Parathyroid adenoma (tissue), 2 donors: ENCODE data around the gene SLC22A6.

Experiments
- H2AFZ ChIP-seq: fragments of 300-600 bp; sonication (generic); one replicate; pipeline ENCODE4 v1.7.0; 2017; ENCODE audit warnings: antibody characterized with exemption, mild to moderate bottlenecking
- H3K27ac ChIP-seq: fragments of 300-600 bp; sonication (generic); one replicate; pipeline ENCODE4 v1.7.0; 2017
- H3K27me3 ChIP-seq: fragments of 300-600 bp; sonication (generic); one replicate; pipeline ENCODE4 v1.7.0; 2017; ENCODE audit warnings: low read length; ENCODE audit not compliant: control insufficient read depth, insufficient read depth
- H3K36me3 ChIP-seq: fragments of 300-600 bp; sonication (generic); one replicate; pipeline ENCODE4 v1.7.0; 2017; ENCODE audit warnings: low read length; ENCODE audit not compliant: control insufficient read depth, insufficient read depth
- H3K4me1 ChIP-seq: fragments of 300-600 bp; sonication (generic); one replicate; pipeline ENCODE4 v1.7.0; 2017; ENCODE audit warnings: control low read depth
- H3K4me2 ChIP-seq: fragments of 300-600 bp; sonication (generic); one replicate; pipeline ENCODE4 v1.7.0; 2017; ENCODE audit warnings: low read length
- H3K4me3 ChIP-seq: fragments of 300-600 bp; sonication (generic); one replicate; pipeline ENCODE4 v1.7.0; 2017; ENCODE audit warnings: low read depth, low read length
- H3K79me2 ChIP-seq: fragments of 300-600 bp; sonication (generic); one replicate; pipeline ENCODE4 v1.7.0; 2017; ENCODE audit warnings: control low read depth
- H3K9ac ChIP-seq: fragments of 300-600 bp; sonication (generic); one replicate; pipeline ENCODE4 v1.7.0; 2017; ENCODE audit warnings: mild to moderate bottlenecking
- H3K9me3 ChIP-seq: fragments of 300-600 bp; sonication (generic); one replicate; pipeline ENCODE4 v1.7.0; 2017; ENCODE audit warnings: low read length; ENCODE audit not compliant: control insufficient read depth
- TF ChIP-seq, protein P1 (sequence below): fragments of 300-600 bp; sonication (generic); IDR thresholded peaks from one replicate; pipeline ENCODE4 v1.7.0; 2017; ENCODE audit warnings: antibody characterized with exemption, mild to moderate bottlenecking
- donor health status: primary hyperparathyroidism.

The SLC22A6 gene

DNA sequence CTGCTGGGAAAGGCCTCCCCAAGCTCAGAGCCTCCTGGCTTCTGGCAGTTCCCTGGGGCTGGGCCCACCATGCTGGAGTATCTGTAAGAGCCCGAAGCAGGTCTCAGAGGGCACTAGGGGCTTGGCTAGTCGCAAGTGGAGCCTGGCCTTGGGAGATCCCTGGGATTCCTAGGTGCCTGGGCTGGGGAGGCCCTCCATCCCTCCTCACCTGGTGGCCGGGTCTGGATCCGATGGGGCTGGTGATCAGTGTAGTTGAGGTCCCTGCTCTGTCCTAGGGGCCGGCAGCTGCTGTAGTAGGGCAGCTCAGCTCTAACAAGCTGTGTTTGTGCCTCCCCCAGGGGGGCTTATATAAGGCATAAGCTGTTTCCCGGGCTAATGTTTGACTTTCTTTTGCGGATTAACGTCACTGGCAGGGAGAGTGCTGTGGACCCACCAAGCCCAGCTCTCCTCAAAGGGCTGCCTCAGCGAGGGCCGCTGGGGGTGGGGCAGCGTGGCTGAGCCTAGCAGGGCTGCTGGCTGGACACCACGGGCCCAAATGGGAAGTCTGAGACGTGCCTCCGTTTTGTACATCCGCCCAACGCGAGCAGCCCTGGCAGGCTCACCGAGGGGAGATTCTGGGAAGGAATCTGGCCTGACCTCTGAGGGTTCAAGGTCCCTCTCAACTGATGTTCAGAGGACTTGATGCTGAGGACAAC is 30.9 kb upstream of the SLC22A6 start, which contains the start of gene SLC22A8:
SLC22A8 (minus strand) TSS at position 321 of the 695 bp plus-strand sequence. CDS start 883 bp downstream, outside the sequence.
- H3K4me3 ChIP-seq = no peak within 1 kb of the TSS
- H3K79me2 ChIP-seq = no peaks in the 10 kb centered on the region
- no peak within 1 kb of the TSS for H3K9ac ChIP-seq
- H2AFZ ChIP-seq = no peak within 1 kb of the TSS
- peaks cover 2% of the 10 kb centered on the region for H3K4me1 ChIP-seq
- no peaks in the 10 kb centered on the region for H3K9me3 ChIP-seq
- no peak within 1 kb of the TSS for H3K4me2 ChIP-seq
- H3K27me3 ChIP-seq = no peaks in the 10 kb centered on the region
- H3K36me3 ChIP-seq = no peaks in the 10 kb centered on the region
- TF ChIP-seq, protein P1, sequence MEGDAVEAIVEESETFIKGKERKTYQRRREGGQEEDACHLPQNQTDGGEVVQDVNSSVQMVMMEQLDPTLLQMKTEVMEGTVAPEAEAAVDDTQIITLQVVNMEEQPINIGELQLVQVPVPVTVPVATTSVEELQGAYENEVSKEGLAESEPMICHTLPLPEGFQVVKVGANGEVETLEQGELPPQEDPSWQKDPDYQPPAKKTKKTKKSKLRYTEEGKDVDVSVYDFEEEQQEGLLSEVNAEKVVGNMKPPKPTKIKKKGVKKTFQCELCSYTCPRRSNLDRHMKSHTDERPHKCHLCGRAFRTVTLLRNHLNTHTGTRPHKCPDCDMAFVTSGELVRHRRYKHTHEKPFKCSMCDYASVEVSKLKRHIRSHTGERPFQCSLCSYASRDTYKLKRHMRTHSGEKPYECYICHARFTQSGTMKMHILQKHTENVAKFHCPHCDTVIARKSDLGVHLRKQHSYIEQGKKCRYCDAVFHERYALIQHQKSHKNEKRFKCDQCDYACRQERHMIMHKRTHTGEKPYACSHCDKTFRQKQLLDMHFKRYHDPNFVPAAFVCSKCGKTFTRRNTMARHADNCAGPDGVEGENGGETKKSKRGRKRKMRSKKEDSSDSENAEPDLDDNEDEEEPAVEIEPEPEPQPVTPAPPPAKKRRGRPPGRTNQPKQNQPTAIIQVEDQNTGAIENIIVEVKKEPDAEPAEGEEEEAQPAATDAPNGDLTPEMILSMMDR = no peak
- H3K27ac ChIP-seq = peak within 1 kb of the TSS; percentile 11

DNA sequence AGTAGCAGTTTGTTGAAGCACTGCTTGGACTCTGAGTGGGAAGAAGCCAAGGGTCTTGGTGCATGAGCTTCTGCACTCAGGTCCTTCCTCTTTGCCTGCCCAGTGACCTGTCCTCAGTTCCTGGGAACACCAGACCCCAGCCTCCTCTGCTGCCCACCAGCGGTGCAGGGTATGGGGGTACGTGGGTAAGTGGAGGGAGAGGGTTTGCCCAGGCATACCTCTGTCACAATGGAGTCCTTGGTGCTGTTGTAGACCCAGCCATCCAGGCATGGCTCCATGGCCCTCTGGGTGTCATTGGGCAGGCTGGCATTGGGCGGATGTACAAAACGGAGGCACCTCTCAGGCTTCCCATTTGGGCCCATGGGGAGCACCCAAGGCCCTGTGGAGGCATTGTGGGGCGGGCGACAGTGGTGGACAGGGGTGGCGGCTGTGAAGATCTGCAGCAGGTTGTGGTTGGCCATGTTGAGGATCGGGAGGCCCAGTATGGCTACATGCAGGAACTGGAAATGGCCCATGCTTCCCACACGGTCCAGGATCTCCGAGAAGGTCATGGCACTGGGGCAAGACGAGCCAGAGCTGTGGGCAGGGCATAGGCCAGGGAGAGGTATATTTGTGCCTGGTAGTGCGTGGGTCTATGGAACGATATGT is 29.8 kb upstream of the SLC22A6 start:
- H3K4me1 ChIP-seq = no peaks in the 10 kb centered on the region
- no peaks in the 10 kb centered on the region for H3K9me3 ChIP-seq
- no peak overlapping the region for H3K9ac ChIP-seq
- no peaks in the 10 kb centered on the region for H3K79me2 ChIP-seq
- TF ChIP-seq, protein P1 = no peak
- H3K27ac ChIP-seq = no peak overlapping the region
- H3K4me3 ChIP-seq = no peak overlapping the region
- no peak overlapping the region for H2AFZ ChIP-seq
- no peak overlapping the region for H3K4me2 ChIP-seq
- no peaks in the 10 kb centered on the region for H3K27me3 ChIP-seq
- H3K36me3 ChIP-seq = no peaks in the 10 kb centered on the region

DNA sequence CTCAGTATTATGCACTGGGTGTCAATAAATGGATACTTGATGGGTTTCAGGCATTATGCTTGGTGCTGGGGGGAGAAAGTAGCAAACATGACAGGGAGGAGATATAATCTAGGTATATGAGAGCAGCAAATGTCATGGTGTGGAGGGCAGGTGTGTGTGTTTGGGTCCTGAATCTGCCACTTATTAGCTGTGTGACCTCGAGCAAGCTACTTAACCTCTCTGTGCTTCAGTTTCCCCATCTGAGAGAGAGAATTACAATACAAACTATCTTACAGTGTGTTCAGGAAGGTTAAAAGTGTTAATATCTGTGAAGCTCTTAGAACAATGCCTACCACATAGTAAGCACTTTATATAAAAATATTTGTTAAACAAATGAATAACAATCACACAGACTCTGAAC is 28.1 kb upstream of the SLC22A6 start:
- Histone ChIP-seq H3K4me1 (no peaks in the 10 kb centered on the region), H3K27me3 (no peaks in the 10 kb centered on the region), H3K9me3 (no peaks in the 10 kb centered on the region), H3K36me3 (no peaks in the 10 kb centered on the region), H3K79me2 (no peaks in the 10 kb centered on the region), H2AFZ (no peak overlapping the region), H3K4me2 (no peak overlapping the region), H3K27ac (no peak overlapping the region), H3K4me3 (no peak overlapping the region), H3K9ac (no peak overlapping the region)
- TF ChIP-seq, protein P1 = no peak

DNA sequence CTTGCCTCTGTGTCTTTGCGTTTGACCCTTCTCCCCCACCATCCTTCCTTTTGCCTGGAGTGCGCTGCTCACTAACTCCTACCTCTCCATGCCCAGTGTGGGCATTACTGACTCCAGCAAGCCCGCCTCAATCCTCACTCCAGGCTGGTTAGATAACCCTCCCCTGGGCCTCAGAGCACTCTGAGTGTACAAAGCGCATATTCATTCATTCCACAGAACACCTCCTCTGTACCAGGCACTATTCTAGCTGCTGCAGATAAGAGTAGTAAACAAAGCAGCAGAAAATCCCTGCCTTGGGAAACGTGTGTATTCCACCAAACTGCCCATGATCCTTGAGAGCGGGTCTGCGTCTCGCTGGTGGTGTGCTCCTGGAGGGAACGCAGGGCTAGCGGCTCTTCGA is 27.7 kb upstream of the SLC22A6 start:
- H3K4me3 ChIP-seq = no peak overlapping the region
- H3K79me2 ChIP-seq = no peaks in the 10 kb centered on the region
- no peak overlapping the region for H3K9ac ChIP-seq
- no peak overlapping the region for H3K27ac ChIP-seq
- H3K4me2 ChIP-seq = no peak overlapping the region
- no peaks in the 10 kb centered on the region for H3K27me3 ChIP-seq
- TF ChIP-seq, protein P1 = no peak
- no peaks in the 10 kb centered on the region for H3K9me3 ChIP-seq
- no peak overlapping the region for H2AFZ ChIP-seq
- no peaks in the 10 kb centered on the region for H3K4me1 ChIP-seq
- no peaks in the 10 kb centered on the region for H3K36me3 ChIP-seq
